GM08714 (cell line): ENCODE results near the gene RAB3C.

Experiments
- H3K4me3 ChIP-seq: fragments of 200-500 bp; sonication (Bioruptor generic); 2 replicates; pipeline ENCODE4 v1.5.1; 2014; ENCODE audit warnings: mild to moderate bottlenecking, low read length, inconsistent platforms
- ZNF274 ChIP-seq: IDR thresholded peaks from 2 replicates; pipeline ENCODE4 v1.6.1; 2012; ENCODE audit warnings: mild to moderate bottlenecking, low read depth, low read length

The RAB3C gene

DNA sequence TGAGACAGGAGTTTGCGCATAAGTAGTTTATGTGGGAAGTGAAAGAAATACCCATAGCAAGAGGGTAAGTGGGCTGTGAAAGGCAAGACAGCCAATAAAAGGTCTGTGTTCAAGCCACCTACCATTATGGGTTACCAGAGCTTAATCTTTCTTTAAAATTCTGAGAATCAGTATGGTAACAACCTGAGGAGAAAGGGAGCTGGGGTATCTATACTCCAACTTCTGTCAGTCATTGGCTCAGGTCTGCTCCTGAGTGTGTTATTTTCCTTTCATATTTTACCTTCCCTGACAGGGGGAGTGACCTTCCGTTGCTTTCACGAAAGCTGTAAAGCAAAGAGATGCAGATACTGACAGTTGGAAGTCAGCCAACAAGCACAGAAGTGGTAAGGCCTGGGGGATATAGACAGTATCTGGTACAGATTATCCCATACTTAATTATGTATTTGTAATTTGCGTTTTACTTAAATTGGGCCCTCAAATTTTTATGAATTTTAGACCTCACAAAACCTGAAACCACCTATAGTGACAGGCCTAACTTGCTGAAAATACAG, 233.4 kb downstream of the RAB3C start:
- no peak for TF ChIP-seq ZNF274
- H3K4me3 ChIP-seq, result no peak overlapping the region

DNA sequence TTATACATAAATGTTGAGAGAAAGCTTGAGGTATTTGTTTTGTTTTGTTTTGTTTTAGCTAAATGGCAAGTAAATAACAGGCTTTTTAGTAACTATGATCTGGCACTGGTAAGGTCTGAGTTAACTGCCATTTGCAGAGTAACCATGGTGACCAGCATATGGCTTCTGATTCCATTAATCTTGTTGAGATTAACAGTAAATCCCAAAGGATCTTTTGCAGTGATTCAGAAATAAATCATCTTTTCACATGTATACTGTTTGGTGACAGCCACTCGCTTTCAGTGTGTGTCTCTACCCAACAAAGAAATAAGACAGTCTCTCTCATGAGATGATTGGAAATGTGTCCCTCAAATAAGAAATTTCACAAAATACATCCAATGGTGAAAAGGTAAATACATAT, 235.6 kb downstream of the RAB3C start:
- H3K4me3 ChIP-seq, result no peak overlapping the region
- TF ChIP-seq ZNF274, result no peak

DNA sequence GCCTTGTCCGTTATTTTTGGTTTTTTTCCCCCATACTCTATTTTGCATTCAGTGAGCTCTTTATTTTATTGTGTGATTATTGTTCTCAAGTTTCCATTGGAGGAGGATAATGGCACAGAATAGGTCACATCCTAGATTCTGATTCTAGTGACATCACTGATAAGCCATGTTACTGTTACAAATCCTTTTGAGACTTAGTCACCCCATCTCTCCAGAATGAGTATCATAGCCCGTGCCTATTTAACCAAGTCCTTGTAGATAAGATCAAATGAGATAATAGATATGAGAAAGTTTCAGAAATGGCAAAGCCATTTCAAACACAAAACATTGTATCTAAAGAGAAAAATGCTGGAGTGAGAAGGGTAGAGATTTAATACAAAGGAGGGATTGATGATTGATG, 242.6 kb downstream of the RAB3C start:
- TF ChIP-seq ZNF274, result no peak
- no peak overlapping the region for H3K4me3 ChIP-seq

DNA sequence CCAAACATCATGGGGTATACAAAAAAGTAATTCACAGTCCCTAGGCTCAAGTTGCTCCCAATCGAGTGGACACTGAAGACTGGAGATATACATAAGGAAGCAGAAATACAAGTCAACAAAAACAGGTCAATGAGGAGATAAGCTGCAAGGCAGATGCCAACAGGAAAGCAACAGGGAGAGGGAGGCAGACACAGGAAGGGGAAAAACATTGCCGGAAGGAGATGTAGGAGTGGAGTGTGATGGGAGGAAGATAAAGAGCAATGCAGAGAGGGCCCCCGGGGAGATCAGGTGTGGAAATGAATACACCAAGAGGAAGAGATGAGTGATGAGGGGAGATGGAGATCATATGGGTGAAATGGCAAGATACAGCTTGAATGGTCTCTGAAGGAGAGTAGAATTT, 243.0 kb downstream of the RAB3C start:
- H3K4me3 ChIP-seq, result no peak overlapping the region
- TF ChIP-seq ZNF274, result no peak

DNA sequence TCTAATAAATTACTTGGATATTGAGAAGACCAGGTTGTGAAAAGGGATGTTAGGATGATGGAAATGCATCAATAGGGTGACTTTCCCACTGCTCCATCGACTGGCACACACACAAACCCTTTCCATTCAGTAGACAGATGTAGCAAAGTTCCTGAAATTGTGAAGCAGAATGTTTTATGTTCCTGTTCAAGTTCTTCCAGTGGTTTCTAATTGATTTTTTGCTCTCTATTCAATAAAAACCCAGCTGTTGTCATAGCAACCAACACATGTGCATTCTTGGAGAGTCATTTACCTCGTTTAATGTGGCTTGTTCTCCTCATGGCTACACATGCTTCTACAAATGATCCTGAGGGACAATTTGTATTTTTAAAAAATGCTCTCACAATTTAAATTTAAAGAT, 244.6 kb downstream of the RAB3C start:
- TF ChIP-seq ZNF274, result no peak
- no peak overlapping the region for H3K4me3 ChIP-seq

DNA sequence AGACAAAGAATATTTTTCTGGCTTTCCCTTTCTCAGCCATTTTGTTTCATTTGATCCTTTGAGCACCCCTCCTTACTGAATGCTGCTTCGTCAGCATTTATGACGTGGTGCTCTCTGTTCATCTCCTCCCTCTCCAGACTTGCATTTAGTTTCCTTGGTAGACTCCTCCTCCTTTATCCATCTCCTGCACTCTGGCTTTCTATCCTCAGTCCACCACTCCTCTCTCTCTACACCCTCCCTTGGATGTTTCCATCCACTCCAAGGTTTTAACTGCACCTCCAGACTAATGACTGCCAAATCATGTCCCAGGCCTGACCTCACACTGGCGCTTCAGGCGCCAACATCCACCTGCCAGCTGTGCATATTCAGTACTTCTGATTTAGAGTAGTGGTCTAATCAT, 245.4 kb downstream of the RAB3C start:
- no peak overlapping the region for H3K4me3 ChIP-seq
- TF ChIP-seq ZNF274, result no peak

DNA sequence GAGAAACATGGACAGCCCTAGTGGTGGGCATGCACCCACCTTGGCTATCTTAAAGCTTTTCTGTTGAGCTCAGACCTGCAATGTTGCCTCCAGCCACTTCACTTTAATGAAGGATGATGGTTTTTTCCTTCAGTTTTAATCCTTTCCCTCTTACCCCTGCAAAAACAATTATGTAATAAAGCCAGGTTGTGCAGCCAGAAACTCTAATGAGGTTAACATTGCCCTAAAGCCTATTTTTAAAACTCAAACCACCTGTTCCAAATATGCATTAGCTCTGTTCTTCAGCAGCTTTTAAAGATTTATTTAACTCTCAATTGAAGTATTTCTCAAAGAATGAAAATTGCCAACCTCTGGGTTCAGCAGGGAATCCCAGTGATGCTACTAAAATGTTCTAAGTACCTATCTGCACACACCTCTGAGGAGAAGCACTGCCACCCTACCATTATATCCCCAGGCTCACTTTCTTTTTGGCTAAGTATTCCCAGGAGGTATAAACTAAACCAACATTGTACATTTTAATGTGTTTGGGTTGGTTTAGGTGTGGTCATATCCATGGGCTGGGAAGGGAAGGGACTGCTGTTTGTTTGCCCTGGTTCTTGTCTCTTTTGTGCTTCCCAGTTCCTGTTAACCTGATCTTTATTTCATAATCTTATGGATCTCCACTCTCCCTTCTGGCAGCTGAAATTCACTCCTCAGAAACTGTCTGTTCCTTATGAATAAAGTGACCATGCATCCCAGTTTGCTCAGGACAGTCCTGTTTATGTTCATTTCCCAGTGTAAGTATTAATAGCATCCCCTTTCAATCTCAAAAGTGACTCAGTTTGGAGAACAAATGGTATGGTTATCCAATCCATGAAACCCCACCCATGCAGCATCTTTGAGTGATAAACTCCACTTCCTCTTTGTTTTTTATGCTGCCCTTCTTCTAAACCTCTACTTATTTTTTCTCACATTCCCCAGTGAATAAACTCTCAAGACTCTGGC, 251.7 kb downstream of the RAB3C start:
- no peak for TF ChIP-seq ZNF274
- H3K4me3 ChIP-seq, result no peak overlapping the region

DNA sequence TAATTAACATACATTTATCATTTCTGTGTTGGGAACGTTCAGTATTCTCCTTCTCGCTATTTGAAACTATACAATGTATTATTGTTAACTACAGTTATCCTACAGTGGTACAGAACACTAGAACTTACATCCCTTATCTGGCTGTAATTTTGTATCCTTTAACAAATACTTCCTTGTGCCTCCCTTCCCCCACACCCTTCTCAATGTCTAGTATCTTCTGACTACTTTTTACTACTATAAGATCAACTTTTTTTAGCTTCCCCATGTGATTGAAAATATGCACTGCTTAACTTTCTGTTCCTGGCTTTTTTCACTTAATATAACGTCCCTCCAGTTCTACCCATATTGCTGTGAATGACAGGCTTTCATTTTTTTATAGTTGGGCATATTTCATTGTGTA, 253.5 kb downstream of the RAB3C start:
- no peak for TF ChIP-seq ZNF274
- H3K4me3 ChIP-seq, result no peak overlapping the region

DNA sequence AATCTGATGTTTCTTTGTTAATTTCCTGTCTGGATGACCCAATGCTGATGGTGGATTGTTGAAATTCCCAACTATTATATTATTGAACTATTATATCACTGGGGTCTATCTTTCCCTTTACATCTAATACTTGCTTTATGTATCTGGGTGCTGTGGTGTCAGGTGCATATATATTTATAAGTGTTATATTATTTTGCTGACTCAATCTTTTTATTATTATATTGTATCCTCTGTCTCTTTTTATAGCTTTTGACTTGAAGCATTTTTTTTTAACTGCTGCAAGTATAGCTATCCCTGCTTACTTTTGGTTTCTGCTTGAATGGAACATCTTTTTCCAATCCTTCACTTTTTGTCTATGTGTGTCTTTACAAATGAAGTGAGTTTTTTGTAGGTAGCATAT, 255.9 kb downstream of the RAB3C start:
- no peak for TF ChIP-seq ZNF274
- H3K4me3 ChIP-seq, result no peak overlapping the region

DNA sequence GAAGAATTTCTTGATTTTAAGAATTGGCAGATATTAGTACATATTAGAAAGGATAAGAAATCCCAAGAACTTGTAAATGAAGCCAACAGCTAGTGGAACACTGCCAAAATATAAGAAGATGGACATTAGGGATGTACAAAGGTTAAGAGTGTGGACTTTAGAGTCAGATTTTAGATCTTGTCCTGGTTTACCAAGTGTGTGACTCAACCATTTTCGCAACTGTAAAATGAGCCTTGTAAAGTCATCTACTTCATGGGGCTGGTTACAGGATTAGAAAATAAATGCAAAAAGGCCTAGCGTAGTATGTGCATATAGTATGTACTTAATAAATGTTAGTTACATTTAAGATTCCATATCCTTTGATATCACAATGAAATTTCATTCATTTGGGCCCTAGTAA, 260.0 kb downstream of the RAB3C start:
- TF ChIP-seq ZNF274, result no peak
- H3K4me3 ChIP-seq, result no peak overlapping the region

DNA sequence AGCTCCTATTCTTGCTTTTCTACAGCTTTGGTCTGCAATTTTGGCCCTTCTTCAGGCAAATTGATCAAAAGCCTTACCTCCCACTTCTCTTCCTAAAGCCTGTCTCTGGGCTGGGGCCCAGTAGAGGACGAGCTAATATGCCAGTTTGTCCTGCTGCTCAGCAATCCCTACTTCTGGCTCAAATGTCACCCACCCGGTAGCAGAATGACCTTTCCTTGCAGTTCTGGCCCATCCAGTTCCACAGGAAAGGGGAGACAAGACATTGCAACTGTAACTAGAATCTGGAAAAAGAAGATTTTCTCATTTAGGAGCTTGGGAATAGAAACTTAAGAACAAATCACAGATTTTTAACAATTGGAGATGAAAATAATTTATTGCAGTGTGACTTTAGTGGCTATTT, 261.5 kb downstream of the RAB3C start:
- no peak overlapping the region for H3K4me3 ChIP-seq
- TF ChIP-seq ZNF274, result no peak

DNA sequence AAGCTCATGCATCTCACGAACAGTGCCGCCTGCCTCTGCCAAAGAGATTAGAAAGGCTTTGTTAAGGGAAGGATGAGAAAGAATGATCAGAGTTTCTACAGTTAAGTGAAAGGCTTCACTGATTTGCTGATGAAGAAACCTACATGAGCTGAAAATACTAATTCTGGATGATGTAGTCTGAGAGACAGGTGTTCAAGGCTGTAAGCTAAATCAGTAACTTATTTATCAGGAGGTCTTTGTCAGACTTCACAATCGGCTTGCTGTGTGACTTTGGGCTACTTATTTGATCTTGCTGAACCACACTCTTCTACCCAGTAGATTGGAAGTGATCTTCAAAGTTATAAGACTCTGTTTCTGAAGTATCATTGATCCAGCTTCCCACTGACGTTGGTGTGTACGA, 264.2 kb downstream of the RAB3C start:
- no peak overlapping the region for H3K4me3 ChIP-seq
- TF ChIP-seq ZNF274, result no peak

DNA sequence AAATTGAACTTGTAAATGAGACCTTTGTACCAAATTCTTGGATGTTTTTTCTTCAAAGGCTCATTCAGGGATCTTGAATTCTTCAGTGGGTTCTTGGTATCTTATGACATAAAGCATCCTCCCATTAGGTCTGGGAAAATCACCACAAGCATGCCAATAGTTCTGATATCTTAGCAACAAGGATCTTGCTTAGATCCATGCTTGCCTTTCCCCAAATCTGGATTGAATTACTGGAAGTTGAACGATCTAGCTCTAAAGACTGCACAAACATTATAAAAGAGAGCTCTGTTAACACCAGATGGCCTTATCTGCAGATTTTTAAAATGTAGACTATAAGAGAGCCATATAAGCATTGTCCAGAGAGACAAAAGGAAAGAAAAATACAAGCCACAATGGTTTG, 266.3 kb downstream of the RAB3C start:
- no peak overlapping the region for H3K4me3 ChIP-seq
- no peak for TF ChIP-seq ZNF274

DNA sequence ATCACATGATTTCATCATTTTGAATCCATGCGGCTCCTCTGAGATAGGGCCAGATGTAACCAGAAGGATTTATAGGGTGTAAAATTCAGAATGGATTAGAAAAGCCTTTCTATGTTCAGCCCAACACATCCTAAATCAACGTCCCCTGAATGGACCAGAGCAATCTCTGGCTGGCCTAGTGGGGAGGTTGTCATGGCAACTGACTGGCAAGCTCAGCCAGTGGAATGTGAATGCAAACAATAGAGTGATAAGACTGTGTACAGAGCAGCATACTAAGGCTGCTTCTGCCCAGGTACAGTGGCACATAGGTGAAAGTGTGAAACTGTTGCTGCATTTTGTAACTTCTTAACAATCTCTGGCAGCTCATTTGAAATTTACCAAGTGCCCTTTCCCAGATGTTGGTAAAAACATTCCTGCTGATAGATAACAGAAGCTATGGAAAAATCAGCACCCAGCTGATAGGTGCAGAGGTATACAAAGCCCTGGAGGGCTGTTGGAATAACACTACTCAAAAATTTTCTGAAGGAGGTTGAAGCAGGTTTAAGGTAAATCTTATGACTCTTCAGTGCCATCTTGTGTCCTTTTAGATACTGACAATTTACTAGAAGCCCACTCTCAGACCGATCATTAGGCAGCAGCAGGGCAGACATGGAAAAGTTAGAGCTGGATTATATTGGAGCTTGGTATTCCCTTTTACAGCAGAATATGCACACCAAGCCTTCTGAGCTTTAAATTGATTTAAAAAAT, 267.2 kb downstream of the RAB3C start:
- no peak for TF ChIP-seq ZNF274
- no peak overlapping the region for H3K4me3 ChIP-seq

DNA sequence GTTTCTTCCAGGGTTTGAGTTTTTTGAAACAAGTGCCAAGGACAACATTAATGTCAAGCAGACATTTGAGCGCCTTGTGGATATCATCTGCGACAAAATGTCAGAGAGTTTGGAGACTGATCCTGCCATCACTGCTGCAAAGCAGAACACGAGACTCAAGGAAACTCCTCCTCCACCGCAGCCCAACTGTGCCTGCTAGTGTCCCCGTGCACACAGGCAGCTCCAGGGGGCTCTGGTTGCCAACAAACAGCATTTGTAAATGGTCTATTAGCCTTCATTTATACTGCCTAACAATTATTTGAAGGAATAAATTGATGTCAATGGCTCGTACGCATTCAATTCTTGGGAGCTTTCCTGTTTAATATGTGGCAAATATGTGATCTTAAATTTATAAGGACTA, 268.3 kb downstream of the RAB3C start:
- no peak for TF ChIP-seq ZNF274
- H3K4me3 ChIP-seq, result no peak overlapping the region
